GM12874 (cell line): ENCODE data around the gene FFAR2.

Source experiments
- CTCF ChIP-seq: IDR thresholded peaks from 2 replicates; pipeline ENCODE4 v1.5.1; 2011; ENCODE audit warnings: low read depth, mild to moderate bottlenecking, control low read depth, low read length, moderate library complexity; ENCODE audit not compliant: insufficient read depth

FFAR2 gene

GRCh38 chr19:35470128-35470527, 22.1 kb downstream of the FFAR2 start:
- no peak for TF ChIP-seq CTCF

DNA sequence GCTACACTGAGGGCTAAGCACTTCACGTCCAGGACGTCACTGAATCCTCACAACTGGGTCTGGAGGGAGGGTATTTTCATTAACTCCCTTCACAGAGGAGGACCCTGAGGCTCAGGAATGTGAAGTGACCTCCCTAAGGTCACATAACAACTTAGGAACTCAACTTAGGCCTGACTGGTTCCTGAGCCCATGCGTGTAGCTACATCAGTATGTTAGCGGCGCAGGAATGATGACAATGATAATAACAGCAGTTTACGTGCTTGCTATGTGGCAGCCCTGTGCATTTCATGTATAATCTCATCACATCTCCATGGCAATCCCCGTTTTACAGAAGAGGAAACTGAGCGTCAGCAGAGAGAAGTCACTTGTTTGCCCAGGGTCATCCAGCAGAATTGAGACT, 23.9 kb downstream of the FFAR2 start:
- TF ChIP-seq CTCF = no peak

DNA sequence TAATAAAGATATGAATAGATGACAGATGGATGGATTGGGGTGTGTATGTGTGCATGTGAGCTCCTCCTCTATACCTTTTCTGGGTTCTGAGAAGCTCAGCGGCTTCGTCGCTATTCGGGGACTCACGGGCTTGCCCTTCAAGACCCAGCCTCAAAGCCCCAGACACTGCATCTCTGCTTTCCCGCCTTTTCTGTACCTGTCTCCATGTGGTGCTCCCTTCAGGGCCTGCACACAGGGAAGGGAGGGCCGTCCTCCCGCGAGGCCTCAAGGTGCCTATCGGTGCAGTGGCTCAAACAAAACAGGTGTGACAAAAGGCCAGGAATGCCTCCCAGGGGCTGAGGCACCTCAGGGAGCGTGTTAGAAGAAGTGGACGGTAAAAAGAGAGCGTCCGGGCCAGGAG, 26.0 kb downstream of the FFAR2 start:
- no peak for TF ChIP-seq CTCF

DNA sequence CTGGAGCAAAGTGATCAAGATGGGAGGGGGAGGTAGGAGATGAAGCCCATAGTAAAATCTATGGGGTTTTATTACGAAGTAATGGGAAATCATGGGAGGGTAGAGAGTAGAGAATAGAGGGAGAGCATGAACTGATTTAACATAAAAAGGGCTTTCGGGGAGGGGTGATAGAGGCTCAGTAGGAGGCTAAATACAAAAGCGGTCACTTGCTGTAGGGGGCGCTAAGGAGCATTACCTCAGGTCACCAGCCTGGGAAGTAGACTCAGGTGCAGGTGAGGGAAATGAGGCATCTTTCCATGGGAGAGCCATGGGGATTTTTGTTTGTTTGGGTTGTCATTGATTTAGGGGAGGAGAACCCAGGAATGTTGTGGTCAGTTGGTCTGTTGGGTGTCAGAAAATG, 28.1 kb downstream of the FFAR2 start:
- peak; percentile 41; the same call in 1 of the 2 replicates for TF ChIP-seq CTCF

- TF ChIP-seq CTCF = no peak
Observed at GRCh38 chr19:35478794-35479677, 31.0 kb downstream of the FFAR2 start.

DNA sequence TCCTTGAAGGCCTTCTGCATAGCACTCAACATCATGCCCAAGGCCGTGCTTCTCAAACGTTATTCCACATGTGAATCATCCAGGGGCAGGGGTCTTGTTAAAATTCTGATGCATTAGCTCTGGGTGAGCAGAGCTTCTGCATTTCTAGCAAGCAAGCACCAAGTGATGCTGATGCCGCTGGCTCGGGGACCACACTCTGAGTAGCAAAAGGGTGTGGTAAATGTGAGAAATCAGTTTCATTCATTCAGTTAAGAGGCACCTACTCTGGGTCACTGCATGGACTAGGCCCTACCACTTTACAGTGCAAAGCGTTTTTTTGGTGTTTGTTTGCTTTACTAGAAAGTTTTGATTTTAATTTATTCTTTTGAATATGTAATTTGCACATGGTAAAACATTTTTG, 35.0 kb downstream of the FFAR2 start:
- TF ChIP-seq CTCF = no peak

DNA sequence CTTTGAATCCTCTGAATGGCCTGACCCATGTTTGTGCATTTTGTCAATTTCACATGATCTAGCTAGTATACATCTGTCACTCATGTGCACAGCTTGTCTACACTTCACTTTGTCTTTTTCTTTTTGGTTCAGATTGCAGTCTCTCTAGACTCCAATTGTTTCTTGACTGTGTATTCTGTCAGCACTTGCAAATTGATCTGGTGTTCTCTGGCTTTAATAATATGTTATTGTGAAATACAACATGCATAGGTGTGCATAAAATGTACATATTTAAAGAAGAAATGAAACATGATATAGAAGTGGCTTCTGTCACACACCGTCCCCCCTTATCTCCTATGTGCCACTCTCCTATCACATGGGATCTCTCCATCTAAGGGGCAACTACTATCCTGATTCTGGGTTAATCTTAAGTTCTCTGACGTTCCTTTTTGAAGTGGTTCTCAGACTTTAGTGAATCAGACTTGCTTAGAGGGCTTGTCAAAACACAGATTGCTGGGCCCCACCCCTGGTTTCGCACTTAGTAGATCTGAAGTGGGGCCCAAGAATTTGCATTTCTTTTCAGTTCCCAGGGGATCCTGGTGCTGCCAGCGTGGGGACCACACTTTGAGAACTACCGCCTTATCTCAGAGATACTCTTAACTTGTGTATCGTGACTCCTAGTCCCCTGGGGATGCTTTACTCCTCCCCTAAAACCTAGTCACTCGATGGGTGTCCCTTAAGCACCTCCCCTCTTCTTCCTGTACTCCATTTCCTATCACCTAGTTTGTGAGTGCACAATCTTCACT, 36.4 kb downstream of the FFAR2 start:
- TF ChIP-seq CTCF = no peak
